Measurements from ENCODE around the gene GTPBP1.

GRCh38 chr22:38699784-38700183, 6.0 kb upstream of the GTPBP1 start:
- no peak for TF ChIP-seq EP300 (IDR thresholded peaks at IDR 0.05; ENCODE audit: borderline replicate concordance in 1 of 2, low read depth in 1 of 2, low read length in 1 of 2)
- TF ChIP-seq PBX3 (IDR thresholded peaks at IDR 0.05) = no peak
- no peak for TF ChIP-seq POLR2AphosphoS5 (IDR thresholded peaks at IDR 0.05; ENCODE audit: low read depth, low read length)
- no peak for TF ChIP-seq SIN3A (IDR thresholded peaks at IDR 0.05; ENCODE audit: borderline replicate concordance, low read depth, low read length)
- no peak for TF ChIP-seq CTCF (IDR thresholded peaks at IDR 0.05)
- TF ChIP-seq RAD21 (IDR thresholded peaks at IDR 0.05; ENCODE audit: low read length) = no peak
- TF ChIP-seq TAF1 (IDR thresholded peaks at IDR 0.05; ENCODE audit: borderline replicate concordance, low read depth, low read length) = no peak
